Stimulated activated CD4-positive, alpha-beta T cell treated with anti-CD3 and anti-CD28 coated beads, Interleukin-2, amount 100 ng/mL, for 24 hours (primary cell): Measurements from ENCODE around the gene TBC1D3K.
"Not testable (repeated sequence)": the region's sequence is repeated elsewhere in the genome, so short reads cannot be mapped to it uniquely, and the experiment has no call there.

ENCODE experiments used
- DNase-seq, 2 donors: peaks; one replicate each; pipeline ENCODE4 v3.0.0-alpha.2; 2020

The TBC1D3K gene

GRCh38 chr17:37924115-37924514 is at the start of gene TBC1D3K:
Gene TBC1D3K (plus strand): TSS chr17:37924415. CDS start chr17:37926000, 1,585 bp downstream.
- DNase-seq: not testable (repeated sequence)

- no peak for DNase-seq
These were observed 39.7 kb upstream of the TBC1D3K start for GRCh38 chr17:37884516-37884915.

GRCh38 chr17:37885136-37885535 is 39.1 kb upstream of the TBC1D3K start:
- DNase-seq: no peak

GRCh38 chr17:37888881-37889280 is 35.3 kb upstream of the TBC1D3K start:
- no peak for DNase-seq

- not testable (repeated sequence) for DNase-seq
These were observed 27.3 kb upstream of the TBC1D3K start for GRCh38 chr17:37896961-37897360.
